HEK293T (cell line): ENCODE measurements around the gene C16orf96.

Experiments used
- CTCF ChIA-PET: fragments of 350-600 bp; formaldehyde crosslinking; extraction: SDS; loops from one replicate; lab custom pipeline; 2021; ENCODE audit warnings: antibody characterized with exemption, inconsistent platforms; lab: Yijun Ruan, JAX
- POLR2A ChIA-PET: fragments of 350-600 bp; formaldehyde crosslinking; extraction: SDS; loops from one replicate; lab custom pipeline; 2020; ENCODE audit warnings: antibody characterized with exemption, inconsistent platforms; lab: Yijun Ruan, JAX
- DNase-seq: peaks from one replicate; pipeline ENCODE4 v3.0.0; 2012; ENCODE audit warnings: mixed read lengths; ENCODE audit errors: extremely low spot score
- ARNT ChIP-seq: fragments of 450-650 bp; IDR thresholded peaks from 2 replicates; pipeline ENCODE4 v1.6.1; 2017; ENCODE audit warnings: mild to moderate bottlenecking
- BHLHE40 ChIP-seq: fragments of 450-650 bp; IDR thresholded peaks from 2 replicates; pipeline ENCODE4 v1.6.1; 2016; ENCODE audit warnings: mild to moderate bottlenecking, moderate library complexity, borderline replicate concordance
- CTBP1 ChIP-seq: fragments of 450-650 bp; IDR thresholded peaks from 2 replicates; pipeline ENCODE4 v1.6.1; 2016; ENCODE audit warnings: borderline replicate concordance
- ELF4 ChIP-seq: fragments of 450-650 bp; IDR thresholded peaks from 2 replicates; pipeline ENCODE4 v1.6.1; 2017; ENCODE audit warnings: antibody characterized with exemption
- FOXA1 ChIP-seq: fragments of 450-650 bp; IDR thresholded peaks from 2 replicates; pipeline ENCODE4 v1.6.1; 2016; ENCODE audit warnings: mild to moderate bottlenecking
- FOXK2 ChIP-seq: fragments of 450-650 bp; IDR thresholded peaks from 2 replicates; pipeline ENCODE4 v1.6.1; 2016; ENCODE audit warnings: mild to moderate bottlenecking
- FOXM1 ChIP-seq: fragments of 450-650 bp; IDR thresholded peaks from 2 replicates; pipeline ENCODE4 v1.6.1; 2017; ENCODE audit warnings: mild to moderate bottlenecking, borderline replicate concordance
- HDGF ChIP-seq: fragments of 450-650 bp; IDR thresholded peaks from 2 replicates; pipeline ENCODE4 v1.6.1; 2017; ENCODE audit warnings: antibody characterized with exemption, borderline replicate concordance
- L3MBTL2 ChIP-seq: fragments of 450-650 bp; conservative IDR thresholded peaks from 2 replicates; pipeline ENCODE4 v1.6.1; 2016; ENCODE audit warnings: mild to moderate bottlenecking
- LEF1 ChIP-seq: fragments of 450-650 bp; IDR thresholded peaks from 2 replicates; pipeline ENCODE4 v1.6.1; 2017; ENCODE audit warnings: mild to moderate bottlenecking, borderline replicate concordance
- NFRKB ChIP-seq: fragments of 450-650 bp; IDR thresholded peaks from 2 replicates; pipeline ENCODE4 v1.6.1; 2016; ENCODE audit warnings: mild to moderate bottlenecking, moderate library complexity
- PKNOX1 ChIP-seq: fragments of 450-650 bp; IDR thresholded peaks from 2 replicates; pipeline ENCODE4 v1.6.1; 2016
- SP1 ChIP-seq: fragments of 450-650 bp; IDR thresholded peaks from 2 replicates; pipeline ENCODE4 v1.6.1; 2017
- SUZ12 ChIP-seq: fragments of 450-650 bp; IDR thresholded peaks from 2 replicates; pipeline ENCODE4 v1.6.1; 2016; ENCODE audit warnings: mild to moderate bottlenecking
- TARDBP ChIP-seq: fragments of 450-650 bp; IDR thresholded peaks from 2 replicates; pipeline ENCODE4 v1.6.1; 2016
- ZNF384 ChIP-seq: fragments of 450-650 bp; IDR thresholded peaks from 2 replicates; pipeline ENCODE4 v1.6.1; 2016

Gene C16orf96

GRCh38 chr16:4636196-4636595 lies 80.1 kb downstream of the C16orf96 start:
- DNase-seq: no peak
- ChIA-PET POLR2A (no interaction called here), CTCF (interaction anchor here (0.9 kb wide), 1 partner anchor 12 kb away, joined by 5 read pairs; the partner anchor contains the start of gene MGRN1)
- TF ChIP-seq BHLHE40 (no peak), ELF4 (no peak), FOXA1 (no peak), SUZ12 (no peak)

- no peak for TF ChIP-seq PKNOX1
- no peak for TF ChIP-seq FOXA1
- no peak for TF ChIP-seq ELF4
- no peak for TF ChIP-seq CTBP1
- TF ChIP-seq FOXM1: no peak
- TF ChIP-seq L3MBTL2: no peak
- TF ChIP-seq SP1: no peak
- TF ChIP-seq LEF1: no peak
- no peak for TF ChIP-seq ZNF384
- TF ChIP-seq SUZ12: no peak
- TF ChIP-seq NFRKB: no peak
- no peak for TF ChIP-seq TARDBP
- TF ChIP-seq HDGF: no peak
- no peak for TF ChIP-seq FOXK2
- no peak for TF ChIP-seq ARNT
- DNase-seq: no peak
- ChIA-PET CTCF (interaction anchor here (0.6 kb wide), 1 partner anchor 142 kb away, joined by 3 read pairs; no protein-coding TSS in a partner anchor), POLR2A (no interaction called here)
These were observed 81.5 kb downstream of the C16orf96 start for GRCh38 chr16:4637501-4638166.

- ChIA-PET CTCF (no interaction called here), POLR2A (no interaction called here)
- DNase-seq: no peak
- TF ChIP-seq SP1: no peak
- TF ChIP-seq ZNF384: no peak
- no peak for TF ChIP-seq BHLHE40
These were observed 83.9 kb downstream of the C16orf96 start for GRCh38 chr16:4639899-4640509.

- TF ChIP-seq HDGF (no peak), ARNT (no peak), PKNOX1 (no peak), FOXA1 (no peak), NFRKB (no peak), SUZ12 (no peak), ELF4 (no peak), FOXK2 (no peak), SP1 (no peak), CTBP1 (no peak), FOXM1 (no peak), LEF1 (no peak), ZNF384 (no peak), L3MBTL2 (no peak)
- no peak for DNase-seq
- CTCF ChIA-PET: no interaction called here
- POLR2A ChIA-PET: no interaction called here
These were observed 84.6 kb downstream of the C16orf96 start for GRCh38 chr16:4640572-4641305.

- TF ChIP-seq TARDBP: no peak
- no peak for TF ChIP-seq ARNT
- TF ChIP-seq SP1: no peak
- no peak for TF ChIP-seq NFRKB
- TF ChIP-seq ELF4: no peak
- TF ChIP-seq LEF1: no peak
- TF ChIP-seq HDGF: no peak
- TF ChIP-seq PKNOX1: no peak
- no peak for TF ChIP-seq FOXA1
- no peak for TF ChIP-seq BHLHE40
- no peak for TF ChIP-seq L3MBTL2
- no peak for TF ChIP-seq ZNF384
- no peak for TF ChIP-seq FOXM1
- no peak for TF ChIP-seq CTBP1
- TF ChIP-seq FOXK2: no peak
- TF ChIP-seq SUZ12: no peak
- POLR2A ChIA-PET: no interaction called here
These were observed 85.2 kb downstream of the C16orf96 start for GRCh38 chr16:4641306-4641687.

GRCh38 chr16:4641895-4642294 lies 85.8 kb downstream of the C16orf96 start:
- no peak for DNase-seq
- CTCF ChIA-PET: no interaction called here
- POLR2A ChIA-PET: no interaction called here
- TF ChIP-seq ZNF384 (no peak), HDGF (no peak), FOXA1 (no peak)

More at GRCh38 chr16:4641306-4641687, 85.2 kb downstream of the C16orf96 start:
- no peak for DNase-seq
- CTCF ChIA-PET: no interaction called here
